Ovary (tissue), 9 donors: ENCODE measurements around the gene ANGEL2. TPM values are rescaled to one million over a fixed set of nuclear protein-coding genes. Genes with fewer than 3 reads are reported as not detected.

Source experiments
- DNase-seq, 5 donors: peaks; one replicate each; pipeline ENCODE4 v3.0.0-alpha.2; 2019 to 2020
- H3K27ac ChIP-seq, 2 donors: fragments of 200-600 bp; one replicate each; pipeline versions ENCODE4 v1.5.1 to v1.8.0; 2019 to 2022
- H3K27me3 ChIP-seq: fragments of 200-600 bp; one replicate; pipeline ENCODE4 v1.8.0; 2022
- H3K36me3 ChIP-seq: fragments of 200-600 bp; sonication (generic); one replicate; pipeline ENCODE4 v1.5.1; 2019
- H3K4me1 ChIP-seq: one replicate; pipeline ENCODE4 v1.8.1; 2013; ENCODE audit warnings: mild to moderate bottlenecking, moderate library complexity; ENCODE audit not compliant: insufficient read depth
- H3K4me3 ChIP-seq: fragments of 200-600 bp; sonication (generic); one replicate; pipeline ENCODE4 v1.5.1; 2017
- H3K9me3 ChIP-seq, 2 donors: fragments of 200-600 bp in 1 of 2; sonication (generic) in 1 of 2; one replicate each; pipeline versions ENCODE4 v1.5.1 to v1.8.1; 2013 to 2019; ENCODE audit warnings: mild to moderate bottlenecking in 1 of 2, moderate library complexity in 1 of 2
- CTCF ChIP-seq, 3 donors: fragments of 450-650 bp in 2 of 3; fragments of 200-600 bp in 1 of 3; IDR thresholded peaks; one replicate each; pipeline versions ENCODE4 v1.5.1 to v1.8.0; 2016 to 2022; ENCODE audit warnings: antibody characterized with exemption in 3 of 3, mild to moderate bottlenecking in 1 of 3
- EP300 ChIP-seq: sonication (generic); formaldehyde crosslinking; IDR thresholded peaks from one replicate; pipeline ENCODE4 v1.6.1; 2017; ENCODE audit warnings: antibody characterized with exemption
- POLR2A ChIP-seq: fragments of 450-650 bp; IDR thresholded peaks from one replicate; pipeline ENCODE4 v1.6.1; 2017; ENCODE audit warnings: antibody characterized with exemption, mild to moderate bottlenecking, moderate library complexity
- WGBS, 3 donors: extraction: QIAGEN DNeasy Blood & Tissue Kit in 1 of 3; methylation state at CpG; one replicate each; pipeline versions ENCODE4 v1.1.5 to v1.1.7; 2013 to 2017; 5-methylcytosine and 5-hydroxymethylcytosine counted together
- intact Hi-C, 4 donors: fragments of 100-400 bp; cut with DNase I; formaldehyde crosslinking; loops; one replicate each; pipeline versions ENCODE4 v1.11.0 to v1.15.1; 2022 to 2023
- polyA plus RNA-seq, 2 donors: library from polyadenylated mRNA; stranded (reverse); fragments of 200-250 nt in 1 of 2; fragments of 350-450 nt in 1 of 2; fragmentation: Illumina TruSeq in 1 of 2; extraction: RNeasy Lipid Tissue Mini Kit (QIAGEN cat#74804) in 1 of 2; gene quantifications; one replicate each; pipeline ENCODE4 v1.2.3, GENCODE V29; 2013 to 2014
- total RNA-seq, 7 donors: library from RNA; depleted of rRNA in 2 of 7; stranded (reverse); fragments of >200 nt in 2 of 7; fragmentation: NEBNext Ultra II Directional in 3 of 7; extraction: Animal tissue kit (Norgen Biotek cat#: 25700) in 3 of 7; gene quantifications; one replicate each; pipeline versions ENCODE4 v1.1.0 to v1.2.4, GENCODE V29; 2016 to 2023
- donor health status: DM: no; HTN: no; CAD: no; lungs with moderate emphysema.
- donor health status: DM: no; HTN: no; CAD: no.
- donor health status: Bipolar disorder and iron deficiency.
- donor health status: DM: yes; HTN: yes; CAD: no.
- donor health status: DM: no; HTN: no; CAD: no.
- donor health status: DM: yes; HTN: yes; CAD: no.

ANGEL2 gene
- total and polyA plus RNA-seq, 9 donors, result 18.3 to 51.3 (median 38.6) TPM

GRCh38 chr1:212962509-212962908 lies 53.2 kb downstream of the ANGEL2 start:
- Histone ChIP-seq H3K36me3 (no peaks in the 10 kb centered on the region), H3K4me3 (no peak overlapping the region), H3K27me3 (no peaks in the 10 kb centered on the region), H3K4me1 (no peaks in the 10 kb centered on the region), H3K9me3 (no peaks in the 10 kb centered on the region), H3K27ac (no peak overlapping the region)
- DNase-seq, result no peak
- WGBS, 3 donors, result 88 to 90% (median 90%) methylated on average over 5 of the region's 5 CpGs
- intact Hi-C loops, result no loop called here
- TF ChIP-seq POLR2A (no peak), CTCF (IDR thresholded peaks at IDR 0.05) (no peak), EP300 (no peak)

- Histone ChIP-seq H3K4me3 (no peak overlapping the region), H3K4me1 (no peaks in the 10 kb centered on the region), H3K9me3 (no peaks in the 10 kb centered on the region), H3K36me3 (no peaks in the 10 kb centered on the region), H3K27ac (no peak overlapping the region), H3K27me3 (no peaks in the 10 kb centered on the region)
- no peak for TF ChIP-seq CTCF (IDR thresholded peaks at IDR 0.05)
- no peak for TF ChIP-seq EP300
- no peak for TF ChIP-seq POLR2A
- WGBS, 3 donors, result 88 to 99% (median 95%) methylated on average over 6 of the region's 6 CpGs
- DNase-seq, result no peak
- intact Hi-C loops, result no loop called here
These were observed 54.7 kb downstream of the ANGEL2 start for GRCh38 chr1:212960932-212961331.

GRCh38 chr1:212959266-212960220 lies 56.1 kb downstream of the ANGEL2 start:
- Histone ChIP-seq H3K4me3 (no peak overlapping the region), H3K36me3 (no peaks in the 10 kb centered on the region), H3K4me1 (no peaks in the 10 kb centered on the region), H3K27ac (no peak overlapping the region), H3K27me3 (no peaks in the 10 kb centered on the region), H3K9me3 (no peaks in the 10 kb centered on the region)
- 88 to 94% (median 92%) methylated on average over 18 of the region's 18 CpGs for WGBS, 3 donors
- no peak for DNase-seq
- intact Hi-C loops, result no loop called here
- TF ChIP-seq EP300 (no peak), POLR2A (no peak), CTCF (IDR thresholded peaks at IDR 0.05) (no peak)

- no peak for TF ChIP-seq CTCF (IDR thresholded peaks at IDR 0.05)
- Histone ChIP-seq H3K4me3 (no peak overlapping the region), H3K36me3 (no peaks in the 10 kb centered on the region), H3K27me3 (no peaks in the 10 kb centered on the region), H3K9me3 (no peaks in the 10 kb centered on the region), H3K27ac (no peak overlapping the region), H3K4me1 (no peaks in the 10 kb centered on the region)
- no peak for DNase-seq
- intact Hi-C loops, result no loop called here
- WGBS, 3 donors, result 79 to 86% (median 85%) methylated on average over 9 to 10 of the region's 10 CpGs
These were observed 57.5 kb downstream of the ANGEL2 start for GRCh38 chr1:212958175-212958574.
